HEK293T (cell line): Measurements from ENCODE around the gene CBX5.

Experiments
- ELF4 ChIP-seq: fragments of 450-650 bp; IDR thresholded peaks from 2 replicates; pipeline ENCODE4 v1.6.1; 2017; ENCODE audit warnings: antibody characterized with exemption
- FOXA1 ChIP-seq: fragments of 450-650 bp; IDR thresholded peaks from 2 replicates; pipeline ENCODE4 v1.6.1; 2016; ENCODE audit warnings: mild to moderate bottlenecking
- FOXK2 ChIP-seq: fragments of 450-650 bp; IDR thresholded peaks from 2 replicates; pipeline ENCODE4 v1.6.1; 2016; ENCODE audit warnings: mild to moderate bottlenecking
- SUZ12 ChIP-seq: fragments of 450-650 bp; IDR thresholded peaks from 2 replicates; pipeline ENCODE4 v1.6.1; 2016; ENCODE audit warnings: mild to moderate bottlenecking

DNA sequence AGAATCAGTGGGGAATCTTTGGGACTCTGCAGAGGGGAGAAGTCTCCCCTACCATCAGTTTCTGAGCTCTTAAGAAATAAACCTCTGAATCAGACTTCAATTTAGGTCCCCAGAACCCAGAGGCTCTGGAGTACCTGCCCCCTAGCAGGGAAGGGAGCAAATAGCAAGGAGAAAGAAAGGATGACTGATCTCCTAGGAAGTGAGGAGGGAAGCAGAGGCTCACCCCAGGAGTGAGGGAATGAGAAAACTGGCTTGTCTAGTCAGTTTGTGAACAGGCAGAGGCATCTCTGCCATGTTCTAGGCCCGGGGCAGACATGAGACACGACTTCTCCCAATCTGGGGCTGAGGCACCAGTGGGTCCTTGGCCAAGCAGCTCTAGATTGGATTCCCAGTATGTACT, 66.8 kb downstream of the CBX5 start:
- TF ChIP-seq FOXK2 (no peak), ELF4 (no peak), SUZ12 (no peak), FOXA1 (no peak)
